Type B pancreatic cell (in vitro differentiated cells): ENCODE measurements around the gene SPRYD3. TPM values are rescaled to one million over a fixed set of nuclear protein-coding genes. Genes with fewer than 3 reads are reported as not detected.
"Not testable (repeated sequence)": the region's sequence is repeated elsewhere in the genome, so short reads cannot be mapped to it uniquely, and the experiment has no call there.

ENCODE experiments used
- DNase-seq: peaks from one replicate; pipeline ENCODE4 v3.0.0; 2021; ENCODE audit warnings: mixed read lengths; ENCODE audit not compliant: unreplicated experiment; ENCODE audit errors: extremely low spot score
- H3K27ac Mint-ChIP-seq: 2 replicates; pipeline ENCODE4 v1.8.0; 2021; ENCODE audit warnings: mild to moderate bottlenecking, mixed read lengths
- H3K27me3 Mint-ChIP-seq: 2 replicates; pipeline ENCODE4 v1.8.0; 2021; ENCODE audit warnings: mixed read lengths
- H3K36me3 Mint-ChIP-seq: 2 replicates; pipeline ENCODE4 v1.8.0; 2021; ENCODE audit warnings: mixed read lengths
- H3K4me1 Mint-ChIP-seq: one replicate; pipeline ENCODE4 v1.8.0; 2021; ENCODE audit warnings: mixed read lengths; ENCODE audit not compliant: unreplicated experiment
- H3K4me3 Mint-ChIP-seq: 2 replicates; pipeline ENCODE4 v1.8.0; 2021; ENCODE audit warnings: mild to moderate bottlenecking, mixed read lengths
- H3K9me3 Mint-ChIP-seq: 2 replicates; pipeline ENCODE4 v1.8.0; 2021; ENCODE audit warnings: mixed read lengths
- CTCF ChIP-seq: fragments of 200-600 bp; sonication (generic); conservative IDR thresholded peaks from 2 replicates; pipeline ENCODE4 v1.5.0; 2021; ENCODE audit warnings: antibody characterized with exemption, mild to moderate bottlenecking
- microRNA-seq: library from miRNA; unstranded; fragments of <30 nt; microRNA quantifications from one replicate; pipeline ENCODE4, GENCODE V29; 2020
- total RNA-seq: library from RNA; stranded (reverse); gene quantifications from 2 replicates; pipeline ENCODE4 v1.2.1, GENCODE V29; 2021; ENCODE audit warnings: low replicate concordance

SPRYD3 gene
- total RNA-seq, 1 donor from 2014 or later: 22.1 TPM

- Mint-ChIP-seq H3K9me3 (no peaks in the 10 kb centered on the region), H3K27ac (no peak overlapping the region), H3K4me1 (no peaks in the 10 kb centered on the region), H3K4me3 (no peak overlapping the region), H3K36me3 (peaks cover 34% of the 10 kb centered on the region), H3K27me3 (no peaks in the 10 kb centered on the region)
- no peak for TF ChIP-seq CTCF
- no peak for DNase-seq
These were observed 47.6 kb downstream of the SPRYD3 start for GRCh38 chr12:53031616-53032015.

DNA sequence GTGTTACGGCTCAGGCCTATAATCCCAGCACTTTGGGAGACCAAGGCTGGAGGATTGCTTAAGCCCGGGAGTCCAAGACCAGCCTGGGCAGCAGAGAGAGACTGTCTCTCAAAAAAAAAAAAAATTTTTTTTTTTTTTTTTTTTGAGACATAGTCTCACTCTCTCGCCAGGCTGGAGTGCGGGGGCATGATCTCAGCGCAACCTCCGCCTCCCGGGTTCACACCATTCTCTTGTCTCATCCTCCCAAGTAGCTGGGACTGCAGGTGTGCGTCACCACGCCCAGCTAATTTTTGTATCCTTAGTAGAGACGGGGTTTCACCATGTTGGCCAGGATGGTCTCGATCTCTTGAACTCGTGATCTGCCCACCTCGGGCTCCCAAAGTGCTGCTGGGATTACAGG is 52.2 kb downstream of the SPRYD3 start:
- not testable (repeated sequence) for DNase-seq, H3K9me3 Mint-ChIP-seq, H3K27me3 Mint-ChIP-seq, H3K4me3 Mint-ChIP-seq, H3K4me1 Mint-ChIP-seq, H3K27ac Mint-ChIP-seq
- peaks cover 34% of the 10 kb centered on the region for H3K36me3 Mint-ChIP-seq

DNA sequence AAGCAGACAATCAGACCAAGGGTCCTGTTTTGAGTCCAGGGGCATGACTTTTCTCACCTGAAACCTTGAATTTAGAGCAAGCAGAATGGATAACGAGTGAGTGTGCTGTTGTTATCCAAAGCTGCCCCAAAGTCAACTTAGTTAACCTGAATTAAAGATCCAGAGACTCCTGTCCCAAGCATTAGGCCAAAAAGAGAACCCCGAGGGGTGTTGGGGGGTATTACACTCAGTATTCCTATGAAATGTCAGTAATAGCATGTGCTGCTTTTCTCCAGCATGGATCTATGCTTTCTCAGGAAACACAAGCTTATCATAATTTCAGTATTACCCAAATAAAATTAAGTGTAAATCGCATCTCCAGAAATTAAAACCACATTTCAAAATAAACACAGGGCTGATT is 53.9 kb downstream of the SPRYD3 start:
- DNase-seq: no peak
- H3K27me3 Mint-ChIP-seq: no peaks in the 10 kb centered on the region
- H3K27ac Mint-ChIP-seq: no peak overlapping the region
- H3K4me3 Mint-ChIP-seq: no peak overlapping the region
- no peaks in the 10 kb centered on the region for H3K4me1 Mint-ChIP-seq
- no peak for TF ChIP-seq CTCF
- peaks cover 32% of the 10 kb centered on the region for H3K36me3 Mint-ChIP-seq
- no peaks in the 10 kb centered on the region for H3K9me3 Mint-ChIP-seq

GRCh38 chr12:53014709-53015108 is 64.5 kb downstream of the SPRYD3 start:
- DNase-seq: no peak
- no peak overlapping the region for H3K27ac Mint-ChIP-seq
- no peak for TF ChIP-seq CTCF
- no peak overlapping the region for H3K4me3 Mint-ChIP-seq
- H3K4me1 Mint-ChIP-seq: peaks cover 16% of the 10 kb centered on the region
- no peaks in the 10 kb centered on the region for H3K9me3 Mint-ChIP-seq
- H3K36me3 Mint-ChIP-seq: peaks cover 34% of the 10 kb centered on the region
- H3K27me3 Mint-ChIP-seq: no peaks in the 10 kb centered on the region

Small RNA genes lying within 50 kb of the gene (microRNA-seq; reads per million reads assigned to microRNA genes)
- gene MIR6757: not detected

Other genes with a start within 250 kb of the SPRYD3 start
- not detected in 2 replicates for gene KRT79, start 245.1 kb downstream of the SPRYD3 start, total RNA-seq
- 14.7 and 29.1 TPM in 2 replicates for gene KRT78, start 230.4 kb downstream of the SPRYD3 start, total RNA-seq
- 768 and 2,227 TPM in 2 replicates for gene KRT8, start 174.3 kb downstream of the SPRYD3 start, total RNA-seq
- gene KRT18, start 130.3 kb downstream of the SPRYD3 start, total RNA-seq: 480 and 1,293 TPM in 2 replicates
- 450 and 521 TPM in 2 replicates for gene EIF4B, start 72.9 kb downstream of the SPRYD3 start, total RNA-seq
- 3.5 and 21.8 TPM in 2 replicates for gene TNS2, start 29.3 kb downstream of the SPRYD3 start, total RNA-seq
- 25.1 and 40.3 TPM in 2 replicates for gene IGFBP6, start 18.3 kb upstream of the SPRYD3 start, total RNA-seq
- gene SOAT2, start 24.1 kb upstream of the SPRYD3 start, total RNA-seq: 0.97 and 1.9 TPM in 2 replicates
- 49.2 and 72.2 TPM in 2 replicates for gene ZNF740, start 101.3 kb upstream of the SPRYD3 start, total RNA-seq
- 30.6 and 49.3 TPM in 2 replicates for gene CSAD, start 101.5 kb upstream of the SPRYD3 start, total RNA-seq
- gene ITGB7, start 127.9 kb upstream of the SPRYD3 start, total RNA-seq: 3.2 and 4.2 TPM in 2 replicates
- 74.5 and 89.9 TPM in 2 replicates for gene RARG, start 152.8 kb upstream of the SPRYD3 start, total RNA-seq
- gene ESPL1, start 188.9 kb upstream of the SPRYD3 start, total RNA-seq: 35.1 and 50.0 TPM in 2 replicates
- gene PFDN5, start 216.2 kb upstream of the SPRYD3 start, total RNA-seq: 316 and 336 TPM in 2 replicates
- gene MYG1, start 220.3 kb upstream of the SPRYD3 start, total RNA-seq: 44.3 and 58.6 TPM in 2 replicates
- gene AAAS, start 242.2 kb upstream of the SPRYD3 start, total RNA-seq: 54.7 and 75.4 TPM in 2 replicates